Calu3 (cell line): ENCODE results near the gene CRB1. TPM values are rescaled to one million over a fixed set of nuclear protein-coding genes. Genes with fewer than 3 reads are reported as not detected.

ENCODE experiments used
- BruUV-seq: library from RNA; stranded (reverse); fragments of 400-500 nt; replicated peaks from 2 replicates; lab custom pipeline; 2021; lab: Mats Ljungman, UMichigan
- CTCF ChIA-PET: fragments of 300-600 bp; sonication (Branson Sonifier 250); formaldehyde crosslinking; loops from one replicate; lab custom pipeline; 2022; ENCODE audit warnings: antibody characterized with exemption; lab: Charles Lee
- DNase-seq: peaks from one replicate; pipeline ENCODE4 v3.0.0; 2022
- H3K27ac Mint-ChIP-seq: one replicate; pipeline ENCODE4 v1.8.0; 2022; ENCODE audit warnings: mixed read lengths; ENCODE audit not compliant: unreplicated experiment
- H3K27me3 Mint-ChIP-seq: one replicate; pipeline ENCODE4 v1.8.0; 2022; ENCODE audit warnings: mixed read lengths; ENCODE audit not compliant: unreplicated experiment
- H3K36me3 Mint-ChIP-seq: one replicate; pipeline ENCODE4 v1.8.0; 2022; ENCODE audit warnings: mild to moderate bottlenecking, moderate library complexity, mixed read lengths; ENCODE audit not compliant: insufficient read depth, unreplicated experiment
- H3K4me1 Mint-ChIP-seq: one replicate; pipeline ENCODE4 v1.8.0; 2022; ENCODE audit warnings: mild to moderate bottlenecking, low read depth, mixed read lengths; ENCODE audit not compliant: unreplicated experiment
- H3K4me3 Mint-ChIP-seq: one replicate; pipeline ENCODE4 v1.8.0; 2022; ENCODE audit warnings: mild to moderate bottlenecking, low read depth, moderate library complexity, mixed read lengths; ENCODE audit not compliant: unreplicated experiment
- H3K9me3 Mint-ChIP-seq: one replicate; pipeline ENCODE4 v1.8.0; 2022; ENCODE audit warnings: low read depth, mixed read lengths; ENCODE audit not compliant: unreplicated experiment
- intact Hi-C: fragments of 100-400 bp; cut with micrococcal nuclease; formaldehyde crosslinking; loops from one replicate; pipeline ENCODE4 v1.10.0; 2022; ENCODE audit not compliant: unreplicated experiment
- total RNA-seq: library from RNA; stranded (reverse); gene quantifications from 2 replicates; pipeline ENCODE4 v1.2.3, GENCODE V29; 2022
- TF ChIP-seq, protein P1 (sequence below): fragments of 200-600 bp; IDR thresholded peaks from one replicate; pipeline ENCODE4 v1.8.0; 2022; ENCODE audit warnings: antibody characterized with exemption; ENCODE audit not compliant: unreplicated experiment

Gene CRB1
- total RNA-seq, 1 experiment from 2014 or later: not detected

GRCh38 chr1:197462539-197462938 lies 194.5 kb downstream of the CRB1 start:
- BruUV-seq: no TSS peak
- no peak for DNase-seq
- no peak overlapping the region for H3K27ac Mint-ChIP-seq
- CTCF ChIA-PET: no interaction called here
- H3K4me1 Mint-ChIP-seq: peaks cover 8% of the 10 kb centered on the region
- H3K27me3 Mint-ChIP-seq: no peaks in the 10 kb centered on the region
- H3K4me3 Mint-ChIP-seq: no peak overlapping the region
- no peaks in the 10 kb centered on the region for H3K9me3 Mint-ChIP-seq
- no peaks in the 10 kb centered on the region for H3K36me3 Mint-ChIP-seq
- intact Hi-C loops: no loop called here
- TF ChIP-seq, protein P1, sequence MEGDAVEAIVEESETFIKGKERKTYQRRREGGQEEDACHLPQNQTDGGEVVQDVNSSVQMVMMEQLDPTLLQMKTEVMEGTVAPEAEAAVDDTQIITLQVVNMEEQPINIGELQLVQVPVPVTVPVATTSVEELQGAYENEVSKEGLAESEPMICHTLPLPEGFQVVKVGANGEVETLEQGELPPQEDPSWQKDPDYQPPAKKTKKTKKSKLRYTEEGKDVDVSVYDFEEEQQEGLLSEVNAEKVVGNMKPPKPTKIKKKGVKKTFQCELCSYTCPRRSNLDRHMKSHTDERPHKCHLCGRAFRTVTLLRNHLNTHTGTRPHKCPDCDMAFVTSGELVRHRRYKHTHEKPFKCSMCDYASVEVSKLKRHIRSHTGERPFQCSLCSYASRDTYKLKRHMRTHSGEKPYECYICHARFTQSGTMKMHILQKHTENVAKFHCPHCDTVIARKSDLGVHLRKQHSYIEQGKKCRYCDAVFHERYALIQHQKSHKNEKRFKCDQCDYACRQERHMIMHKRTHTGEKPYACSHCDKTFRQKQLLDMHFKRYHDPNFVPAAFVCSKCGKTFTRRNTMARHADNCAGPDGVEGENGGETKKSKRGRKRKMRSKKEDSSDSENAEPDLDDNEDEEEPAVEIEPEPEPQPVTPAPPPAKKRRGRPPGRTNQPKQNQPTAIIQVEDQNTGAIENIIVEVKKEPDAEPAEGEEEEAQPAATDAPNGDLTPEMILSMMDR: no peak

GRCh38 chr1:197463142-197463541 lies 195.1 kb downstream of the CRB1 start:
- intact Hi-C loops: no loop called here
- TF ChIP-seq, protein P1: no peak
- BruUV-seq: no TSS peak
- Mint-ChIP-seq H3K27ac (no peak overlapping the region), H3K4me1 (peaks cover 8% of the 10 kb centered on the region), H3K9me3 (no peaks in the 10 kb centered on the region), H3K36me3 (no peaks in the 10 kb centered on the region), H3K27me3 (no peaks in the 10 kb centered on the region), H3K4me3 (no peak overlapping the region)
- no peak for DNase-seq
- CTCF ChIA-PET: no interaction called here

DNA sequence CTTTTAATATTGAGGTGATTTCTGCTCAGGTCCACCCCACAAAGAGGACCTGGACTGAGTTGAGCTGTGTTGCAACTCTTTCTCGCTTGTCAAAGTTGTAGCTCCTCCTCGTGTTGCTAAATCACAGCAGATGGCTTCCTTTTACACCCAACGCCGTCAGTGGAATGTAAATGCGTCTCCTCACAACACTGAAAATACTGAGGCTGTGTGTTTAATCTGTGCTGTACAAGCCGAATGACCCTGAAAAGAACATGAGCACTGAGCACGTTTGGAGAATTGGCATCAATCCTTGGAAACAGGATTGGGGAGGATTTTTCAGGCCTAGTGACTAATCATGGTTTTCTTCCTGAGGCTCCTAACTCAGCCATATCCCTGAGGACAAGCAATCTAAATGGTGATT lies 196.0 kb downstream of the CRB1 start:
- Mint-ChIP-seq H3K27ac (no peak overlapping the region), H3K4me1 (peaks cover 8% of the 10 kb centered on the region), H3K9me3 (no peaks in the 10 kb centered on the region), H3K27me3 (no peaks in the 10 kb centered on the region), H3K4me3 (no peak overlapping the region), H3K36me3 (no peaks in the 10 kb centered on the region)
- intact Hi-C loops: no loop called here
- CTCF ChIA-PET: no interaction called here
- DNase-seq: no peak
- no TSS peak for BruUV-seq
- TF ChIP-seq, protein P1: no peak

DNA sequence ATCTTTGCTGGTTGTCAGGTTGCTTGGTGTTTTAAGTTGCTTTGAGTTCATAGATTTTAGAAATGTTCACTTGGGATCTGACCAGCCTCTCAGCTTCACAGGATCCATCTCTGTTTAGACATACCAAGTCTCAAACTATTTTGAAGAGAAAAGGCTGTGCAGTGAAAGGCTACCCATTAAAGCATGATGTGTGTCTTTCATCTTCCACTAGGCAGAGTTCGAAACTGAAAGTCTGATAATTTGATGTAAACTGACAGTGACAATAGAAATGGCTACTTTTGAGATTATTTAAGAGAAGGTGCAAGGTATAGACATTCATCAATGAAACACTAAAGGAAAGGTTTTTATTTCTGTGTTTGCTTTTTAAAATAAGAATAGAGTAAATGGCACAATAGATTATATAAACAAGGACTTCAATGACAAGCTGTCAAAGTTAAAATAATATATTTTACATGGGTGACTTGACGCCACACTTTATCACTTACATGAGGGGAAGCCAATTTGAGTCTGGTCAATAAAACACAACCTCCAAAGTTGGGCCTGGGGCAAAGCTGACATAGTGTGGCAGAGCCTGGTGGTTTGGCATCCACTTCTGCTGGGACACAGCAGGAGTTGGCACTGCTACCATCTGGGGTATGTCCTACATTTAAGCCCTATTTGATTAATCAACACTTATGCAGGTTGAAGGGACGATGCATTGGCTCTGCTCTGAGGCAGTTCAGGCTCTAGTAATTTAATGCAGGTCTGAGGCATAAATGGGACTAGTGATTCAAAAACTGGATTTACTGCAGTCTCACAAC lies 197.7 kb downstream of the CRB1 start:
- CTCF ChIA-PET: no interaction called here
- H3K27me3 Mint-ChIP-seq: no peaks in the 10 kb centered on the region
- BruUV-seq: no TSS peak
- TF ChIP-seq, protein P1: no peak
- intact Hi-C loops: no loop called here
- H3K4me3 Mint-ChIP-seq: no peak overlapping the region
- no peak overlapping the region for H3K27ac Mint-ChIP-seq
- no peaks in the 10 kb centered on the region for H3K36me3 Mint-ChIP-seq
- H3K4me1 Mint-ChIP-seq: peaks cover 8% of the 10 kb centered on the region
- DNase-seq: no peak
- H3K9me3 Mint-ChIP-seq: no peaks in the 10 kb centered on the region
